Fibroblast of mammary gland (primary cell): ENCODE results near the gene CSPG4.

ENCODE experiments used
- DNase-seq: peaks from one replicate; pipeline ENCODE4 v3.0.0-alpha.2; 2010; ENCODE audit warnings: low read depth
- H3K4me3 ChIP-seq: 2 replicates; pipeline ENCODE4 v1.5.1; 2011; ENCODE audit warnings: low read depth, mild to moderate bottlenecking, low read length, moderate library complexity; ENCODE audit not compliant: control insufficient read depth
- TF ChIP-seq, protein P1 (sequence below): conservative IDR thresholded peaks from 2 replicates; pipeline ENCODE4 v1.5.1; 2011; ENCODE audit warnings: low read depth, low read length, inconsistent platforms; ENCODE audit not compliant: control insufficient read depth, insufficient read depth

CSPG4 gene

GRCh38 chr15:75631935-75632334 is 80.7 kb downstream of the CSPG4 start:
- H3K4me3 ChIP-seq = no peak overlapping the region
- TF ChIP-seq, protein P1, sequence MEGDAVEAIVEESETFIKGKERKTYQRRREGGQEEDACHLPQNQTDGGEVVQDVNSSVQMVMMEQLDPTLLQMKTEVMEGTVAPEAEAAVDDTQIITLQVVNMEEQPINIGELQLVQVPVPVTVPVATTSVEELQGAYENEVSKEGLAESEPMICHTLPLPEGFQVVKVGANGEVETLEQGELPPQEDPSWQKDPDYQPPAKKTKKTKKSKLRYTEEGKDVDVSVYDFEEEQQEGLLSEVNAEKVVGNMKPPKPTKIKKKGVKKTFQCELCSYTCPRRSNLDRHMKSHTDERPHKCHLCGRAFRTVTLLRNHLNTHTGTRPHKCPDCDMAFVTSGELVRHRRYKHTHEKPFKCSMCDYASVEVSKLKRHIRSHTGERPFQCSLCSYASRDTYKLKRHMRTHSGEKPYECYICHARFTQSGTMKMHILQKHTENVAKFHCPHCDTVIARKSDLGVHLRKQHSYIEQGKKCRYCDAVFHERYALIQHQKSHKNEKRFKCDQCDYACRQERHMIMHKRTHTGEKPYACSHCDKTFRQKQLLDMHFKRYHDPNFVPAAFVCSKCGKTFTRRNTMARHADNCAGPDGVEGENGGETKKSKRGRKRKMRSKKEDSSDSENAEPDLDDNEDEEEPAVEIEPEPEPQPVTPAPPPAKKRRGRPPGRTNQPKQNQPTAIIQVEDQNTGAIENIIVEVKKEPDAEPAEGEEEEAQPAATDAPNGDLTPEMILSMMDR = no peak
- DNase-seq = no peak

DNA sequence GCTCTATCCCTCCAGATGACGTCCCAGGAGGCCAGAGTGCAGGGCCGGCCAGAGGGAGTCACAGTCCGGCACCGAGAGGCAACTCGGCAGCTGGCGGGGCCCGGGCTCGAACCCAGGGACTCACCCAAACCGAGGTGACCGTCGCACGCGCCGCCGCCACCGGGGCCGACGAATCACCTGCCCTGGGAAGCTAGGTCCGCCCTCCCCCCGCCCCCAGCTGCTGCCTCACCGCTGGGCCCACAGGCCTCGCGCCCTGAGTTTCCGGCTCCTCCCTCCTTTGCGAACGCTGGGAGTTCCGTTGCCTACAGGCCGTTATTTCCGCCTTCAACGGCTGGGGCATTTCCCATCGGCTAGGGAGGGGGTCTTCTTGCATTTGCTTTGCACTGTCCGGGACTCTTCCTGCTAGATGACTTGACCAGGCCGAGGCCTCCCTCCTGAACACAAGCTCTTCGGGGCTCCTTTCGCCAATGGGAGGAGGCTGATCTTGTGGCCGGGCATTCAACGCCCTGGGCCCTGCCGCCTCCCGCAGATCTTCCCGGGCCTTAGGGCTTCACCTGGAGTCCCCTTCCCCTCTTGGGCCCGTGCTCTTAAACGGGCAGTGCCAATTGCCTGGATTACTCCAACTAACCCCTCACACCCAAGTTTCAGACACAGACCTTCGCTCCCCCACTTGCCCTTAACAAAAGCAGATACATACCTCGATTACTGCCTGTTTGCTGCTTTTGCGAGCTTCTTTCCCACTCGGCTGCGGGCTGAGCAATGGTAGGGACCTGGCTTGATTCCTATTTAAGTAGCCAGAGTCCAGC is 86.9 kb downstream of the CSPG4 start, which contains the start of gene SNUPN:
Gene SNUPN (minus strand): TSS at position 184 of the 806 bp plus-strand sequence. CDS start 4,674 bp downstream, outside the sequence.
- peak; percentile 84 for DNase-seq
- H3K4me3 ChIP-seq = peak within 1 kb of the TSS; percentile 84
- TF ChIP-seq, protein P1 = no peak
